Measurements from ENCODE around the gene BLOC1S6. TPM values are rescaled to one million over a fixed set of nuclear protein-coding genes. Genes with fewer than 3 reads are reported as not detected.

Gene BLOC1S6
- total RNA-seq, 1 donor from 2014 or later = 33.9 TPM

DNA sequence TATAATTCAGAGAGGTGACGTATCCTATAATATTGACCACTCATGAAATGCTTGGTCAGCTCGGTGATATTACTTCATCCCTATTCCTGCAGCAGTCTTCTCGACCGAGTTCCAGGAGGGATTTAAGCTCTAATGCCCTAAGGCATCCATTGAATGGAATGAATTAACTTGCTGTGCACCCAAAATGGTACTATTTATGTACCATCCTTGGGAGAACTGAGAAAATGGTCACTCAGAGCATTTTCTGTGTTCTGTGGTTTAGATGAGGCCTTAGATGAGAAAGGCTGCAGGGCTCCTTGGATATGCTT is 638 bp downstream of the BLOC1S6 start:
- intact Hi-C loops (cut with micrococcal nuclease) = loop anchor here (1.0 to 5.0 kb wide), 9 partner anchors 26 to 1051 kb away; partner anchors contain the start of genes EIF3J and SLC30A4

DNA sequence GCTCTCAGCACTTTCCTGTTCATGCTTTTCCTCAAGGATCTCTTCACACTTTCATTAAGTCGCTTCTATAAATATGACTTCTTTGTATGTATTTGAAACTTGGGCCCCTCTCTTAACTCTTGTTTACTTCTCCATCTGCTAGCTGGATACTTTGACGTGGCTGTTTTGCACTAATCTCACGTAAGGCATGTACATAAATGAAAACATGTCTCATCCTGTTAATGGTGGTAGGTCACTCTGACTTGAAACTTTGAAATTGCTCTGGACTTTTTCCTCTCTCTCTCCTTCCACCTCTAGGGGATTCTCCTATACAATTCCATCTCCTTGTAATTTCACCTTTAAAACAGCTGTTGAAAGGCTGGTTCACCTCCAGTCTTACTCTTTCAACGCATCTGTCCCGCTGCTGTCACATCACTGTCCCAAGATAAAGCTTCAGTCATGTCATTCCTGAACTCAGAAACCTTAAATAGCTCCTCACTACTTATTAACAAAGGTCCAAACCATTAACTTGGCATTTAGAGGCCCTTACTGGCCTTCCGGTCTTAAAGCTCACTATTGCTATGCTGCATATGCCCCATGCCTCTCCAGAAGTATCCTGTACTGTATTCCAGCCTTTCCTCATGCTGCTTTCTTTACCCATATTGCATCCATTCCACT is 1.2 kb downstream of the BLOC1S6 start:
- intact Hi-C loops (cut with micrococcal nuclease) = loop anchor here (5.0 kb wide), 1 partner anchor 1051 kb away; the partner anchor contains the start of gene EIF3J

DNA sequence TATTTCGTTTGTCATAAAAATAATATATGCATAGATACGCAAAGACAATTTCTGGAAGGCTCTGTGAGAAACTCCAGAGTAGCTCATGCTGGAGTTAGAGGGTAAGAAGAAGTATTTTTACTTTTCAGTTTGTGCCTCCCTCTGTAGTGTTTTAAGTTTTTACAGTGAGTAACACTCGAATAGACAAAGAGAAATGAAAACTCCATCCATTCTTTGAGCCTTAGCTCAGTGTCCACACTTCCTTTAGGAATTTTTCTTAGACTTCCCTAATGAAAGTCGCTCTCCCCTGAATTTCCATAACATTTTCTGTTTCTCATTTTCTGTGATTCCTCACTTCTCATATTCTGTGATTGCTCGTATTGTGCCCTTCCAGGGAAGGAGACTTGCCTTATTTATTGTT is 2.1 kb downstream of the BLOC1S6 start:
- intact Hi-C loops (cut with micrococcal nuclease) = loop anchor here (5.0 kb wide), 1 partner anchor 1052 kb away; the partner anchor contains the start of gene EIF3J

DNA sequence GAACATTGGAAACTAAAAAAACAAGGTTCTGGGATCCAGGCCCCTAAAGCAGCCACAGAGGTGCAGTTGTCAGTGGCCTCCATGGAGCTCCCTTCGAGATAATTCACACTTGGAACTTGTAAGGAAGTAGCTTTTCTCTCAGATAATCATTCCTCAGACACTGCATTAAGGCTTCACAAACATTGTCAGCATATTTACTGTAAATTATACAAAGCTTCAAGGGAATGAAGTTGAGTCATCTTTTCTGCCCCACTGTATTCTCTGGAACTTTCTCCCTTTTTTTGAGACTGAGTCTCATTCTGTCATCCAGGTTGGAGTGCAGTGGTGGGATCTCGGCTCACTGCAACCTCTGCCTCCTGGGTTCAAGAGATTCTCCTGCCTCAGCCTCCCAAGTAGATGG is 7.1 kb downstream of the BLOC1S6 start:
- intact Hi-C loops (cut with micrococcal nuclease) = no loop called here

DNA sequence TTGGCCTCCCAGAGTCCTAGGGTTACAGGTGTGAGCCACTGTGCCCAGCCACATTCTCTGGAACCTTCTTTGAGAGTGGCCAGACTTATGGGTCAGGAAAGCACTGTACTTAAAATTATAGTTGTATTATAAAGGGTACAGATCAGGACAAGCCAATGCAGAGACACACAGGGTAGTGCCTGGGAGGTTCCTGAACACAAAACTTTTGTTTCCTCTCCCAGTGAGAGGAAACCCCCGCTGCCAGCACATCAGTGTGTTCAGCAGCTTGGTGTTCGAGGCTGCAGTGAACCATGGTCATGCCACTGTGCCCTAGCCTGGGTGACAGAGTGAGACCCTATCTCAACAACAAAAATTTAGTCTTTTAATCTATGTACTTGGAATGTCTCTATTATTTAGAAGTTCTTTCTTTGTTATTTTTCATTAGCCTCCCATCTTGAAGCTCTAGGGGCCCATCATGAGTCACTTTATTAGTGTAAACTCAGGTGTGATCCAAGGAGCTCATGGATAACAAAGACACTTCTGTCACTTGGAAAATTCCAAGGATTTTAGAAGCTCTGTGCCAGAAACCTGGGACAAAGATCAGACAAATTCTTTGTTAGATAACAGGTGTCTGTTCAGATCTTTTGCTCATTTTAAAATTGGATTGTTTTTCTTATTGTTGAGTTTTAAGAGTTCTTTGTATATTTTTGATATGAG is 7.8 kb downstream of the BLOC1S6 start:
- intact Hi-C loops (cut with micrococcal nuclease) = no loop called here

DNA sequence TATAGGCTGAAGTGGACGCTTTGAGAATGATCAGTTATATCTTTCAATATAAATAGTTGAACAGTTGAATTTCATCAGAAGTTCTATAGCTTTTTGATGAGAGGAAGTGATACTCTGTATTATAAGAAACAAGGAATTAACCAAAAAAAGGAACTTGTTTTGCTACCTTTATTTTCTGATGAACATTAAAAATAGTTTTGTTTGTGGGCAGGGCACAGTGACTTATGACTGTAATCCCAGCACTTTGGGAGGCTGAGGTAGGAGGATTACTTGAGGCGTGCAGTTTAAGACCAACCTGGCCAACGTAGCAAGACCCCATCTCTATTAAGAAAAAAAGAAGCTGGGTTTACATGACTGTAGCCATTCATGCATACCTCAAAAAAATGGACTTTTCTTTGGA is 16.7 kb downstream of the BLOC1S6 start:
- intact Hi-C loops (cut with micrococcal nuclease) = no loop called here

DNA sequence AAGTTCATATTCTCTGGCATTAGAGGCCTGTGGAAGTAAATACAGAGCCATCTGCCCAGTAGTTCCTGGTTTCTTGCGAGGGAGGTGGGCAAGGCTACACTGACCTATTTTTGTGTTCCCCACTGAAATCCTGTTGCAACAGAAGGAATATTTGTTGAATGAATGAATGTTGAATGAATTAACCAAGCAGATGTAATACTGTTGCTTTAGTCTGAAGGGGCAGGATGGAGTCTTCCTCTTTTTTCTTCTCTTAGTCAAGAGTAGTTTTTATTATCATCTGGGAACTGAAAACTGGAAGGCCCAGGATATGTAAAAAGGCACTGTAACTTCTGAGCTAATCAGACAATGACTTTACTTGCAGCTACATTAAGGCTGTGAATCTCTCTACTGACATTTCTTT is 17.1 kb downstream of the BLOC1S6 start:
- intact Hi-C loops (cut with micrococcal nuclease) = no loop called here

DNA sequence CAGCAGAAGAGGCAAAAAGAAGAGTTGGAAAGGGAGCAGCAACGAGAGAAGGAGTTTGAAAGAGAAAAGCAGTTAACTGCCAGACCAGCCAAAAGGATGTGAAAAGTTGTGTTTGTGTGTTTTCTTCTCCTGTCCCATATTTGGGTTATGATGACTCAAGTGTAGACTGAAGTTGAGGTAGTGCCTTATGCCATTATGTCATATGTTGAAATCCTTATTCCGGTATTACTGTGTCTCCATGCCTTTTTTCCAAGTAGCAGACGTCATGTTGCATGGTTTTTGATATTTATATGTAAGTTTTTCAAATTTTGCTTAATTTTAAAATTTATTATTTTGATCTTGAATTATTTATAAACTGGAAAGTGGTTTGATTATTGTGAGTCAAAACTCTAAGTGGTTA is 19.2 kb downstream of the BLOC1S6 start:
- intact Hi-C loops (cut with micrococcal nuclease) = no loop called here

DNA sequence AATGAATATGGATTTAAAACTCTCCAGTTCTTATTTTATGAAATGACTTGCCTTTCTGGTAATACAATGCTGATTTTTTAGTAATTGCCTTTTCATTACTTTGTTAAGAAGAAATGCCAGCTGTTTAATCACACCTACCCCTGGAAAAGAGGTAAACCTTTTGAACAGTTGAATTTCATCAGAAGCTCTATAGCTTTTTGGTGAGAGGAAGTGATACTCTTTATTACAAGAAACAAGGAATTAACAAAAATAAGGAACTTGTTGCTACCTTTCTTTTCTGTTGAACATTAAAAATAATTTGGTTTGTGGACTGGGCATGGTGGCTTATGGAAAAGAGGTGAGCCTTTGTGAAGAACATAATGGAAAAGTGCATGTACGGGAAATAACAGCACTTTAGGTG is 19.7 kb downstream of the BLOC1S6 start:
- intact Hi-C loops (cut with micrococcal nuclease) = no loop called here

DNA sequence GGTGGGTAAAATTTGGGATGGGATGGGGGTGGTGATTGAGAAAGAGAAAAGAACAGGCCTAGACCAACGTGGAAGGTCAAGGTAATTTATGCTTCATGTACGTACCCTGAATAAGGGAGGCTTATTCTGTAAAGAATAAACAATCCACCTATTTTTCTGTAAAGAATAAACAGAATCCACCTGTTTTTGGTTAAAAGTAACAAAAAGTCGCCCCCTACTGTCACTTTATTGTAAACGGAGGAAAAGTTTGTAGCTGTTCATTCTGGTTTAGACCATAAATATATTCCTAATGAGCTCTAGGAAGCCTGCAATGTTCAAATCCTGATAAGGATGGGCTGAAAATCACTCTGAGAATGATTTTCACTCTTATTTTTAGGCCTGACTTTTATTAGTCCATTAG is 24.1 kb downstream of the BLOC1S6 start:
- intact Hi-C loops (cut with micrococcal nuclease) = no loop called here

DNA sequence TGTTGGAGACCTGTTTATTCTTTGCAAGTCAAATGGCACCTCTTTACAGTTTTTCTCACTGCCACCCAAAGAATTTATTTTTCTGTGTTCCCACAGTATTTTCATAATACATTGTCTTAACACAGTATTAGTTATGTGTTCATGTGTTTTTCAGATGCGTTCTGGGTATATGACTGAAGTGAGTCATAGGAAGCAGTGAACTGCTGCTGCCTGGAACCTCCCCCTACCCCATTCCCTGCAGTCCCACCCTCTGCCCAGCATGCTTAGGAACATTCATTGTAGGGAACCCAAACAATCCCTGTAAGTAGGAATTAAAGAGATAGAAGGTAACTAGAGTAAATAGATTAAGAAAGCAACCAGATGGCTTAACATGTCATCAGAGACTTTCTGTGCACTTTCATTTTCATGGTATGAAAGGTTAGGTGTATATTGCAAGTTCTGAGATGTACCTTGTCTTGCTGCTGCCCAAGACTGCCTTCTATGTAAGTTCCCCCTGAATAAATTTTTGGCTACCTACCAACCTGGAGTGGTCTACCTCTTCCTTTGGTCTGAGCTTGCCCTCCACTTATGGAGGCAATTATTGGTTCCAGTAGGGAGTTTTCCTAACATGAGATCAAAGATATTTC is 25.7 kb downstream of the BLOC1S6 start:
- intact Hi-C loops (cut with micrococcal nuclease) = no loop called here

DNA sequence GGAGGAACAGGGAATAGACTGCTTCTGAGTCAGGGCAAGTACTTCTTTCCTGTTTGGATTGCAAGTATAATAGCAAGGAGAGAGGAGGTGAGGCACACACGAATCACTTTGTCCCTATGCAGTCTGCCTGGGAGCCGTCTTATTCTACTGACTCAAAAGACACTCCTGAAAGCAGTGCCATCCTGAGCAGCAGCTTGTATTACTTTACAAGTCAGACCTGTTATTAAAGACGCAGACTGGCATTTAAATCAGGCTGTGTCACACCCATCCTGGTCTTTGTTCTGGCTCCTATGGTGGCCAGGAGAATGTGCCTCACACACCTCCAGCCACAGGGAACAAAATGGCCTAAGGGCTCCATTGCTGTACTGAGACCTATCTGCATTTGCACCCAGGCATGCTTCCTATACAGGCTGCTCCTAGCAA is 29.7 kb downstream of the BLOC1S6 start:
- intact Hi-C loops (cut with micrococcal nuclease) = no loop called here

DNA sequence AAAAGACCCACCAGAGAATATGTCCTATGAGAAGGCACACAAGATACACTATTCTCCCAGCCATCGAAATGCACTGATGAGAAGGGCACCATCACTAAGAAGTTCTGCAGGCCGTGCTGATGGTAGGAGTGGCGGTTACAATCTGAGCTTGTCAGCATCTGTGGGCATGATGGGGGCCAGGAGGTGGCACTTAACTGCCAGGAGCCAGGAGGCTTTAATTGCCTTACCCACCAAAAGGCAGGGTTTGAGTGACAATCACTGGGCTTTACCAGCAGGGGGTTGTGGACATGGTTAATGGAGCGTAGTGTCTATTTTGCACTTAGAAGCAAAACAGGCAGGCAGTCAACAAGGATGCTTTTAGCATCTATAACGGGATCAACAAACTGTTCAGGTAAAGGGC is 31.6 kb downstream of the BLOC1S6 start:
- intact Hi-C loops (cut with micrococcal nuclease) = no loop called here

DNA sequence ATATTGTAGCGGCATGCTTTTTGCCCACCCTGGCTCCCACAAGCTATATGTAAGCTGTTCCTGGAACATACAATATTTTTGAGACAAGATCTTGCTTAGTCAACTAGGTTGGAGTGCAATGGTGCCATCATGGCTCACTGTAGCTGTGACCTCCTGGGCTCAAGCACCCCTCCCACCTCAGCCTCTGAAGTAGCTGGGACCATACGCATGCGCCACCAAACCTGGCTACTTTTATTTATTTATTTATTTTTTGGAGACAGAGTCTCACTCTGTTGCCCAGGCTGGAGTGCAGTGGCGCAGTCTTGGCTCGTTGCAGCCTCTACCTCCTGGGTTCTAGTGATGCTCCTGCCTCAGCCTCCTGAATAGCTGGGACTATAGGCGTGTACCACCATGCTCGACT is 41.0 kb downstream of the BLOC1S6 start:
- intact Hi-C loops (cut with micrococcal nuclease) = no loop called here

DNA sequence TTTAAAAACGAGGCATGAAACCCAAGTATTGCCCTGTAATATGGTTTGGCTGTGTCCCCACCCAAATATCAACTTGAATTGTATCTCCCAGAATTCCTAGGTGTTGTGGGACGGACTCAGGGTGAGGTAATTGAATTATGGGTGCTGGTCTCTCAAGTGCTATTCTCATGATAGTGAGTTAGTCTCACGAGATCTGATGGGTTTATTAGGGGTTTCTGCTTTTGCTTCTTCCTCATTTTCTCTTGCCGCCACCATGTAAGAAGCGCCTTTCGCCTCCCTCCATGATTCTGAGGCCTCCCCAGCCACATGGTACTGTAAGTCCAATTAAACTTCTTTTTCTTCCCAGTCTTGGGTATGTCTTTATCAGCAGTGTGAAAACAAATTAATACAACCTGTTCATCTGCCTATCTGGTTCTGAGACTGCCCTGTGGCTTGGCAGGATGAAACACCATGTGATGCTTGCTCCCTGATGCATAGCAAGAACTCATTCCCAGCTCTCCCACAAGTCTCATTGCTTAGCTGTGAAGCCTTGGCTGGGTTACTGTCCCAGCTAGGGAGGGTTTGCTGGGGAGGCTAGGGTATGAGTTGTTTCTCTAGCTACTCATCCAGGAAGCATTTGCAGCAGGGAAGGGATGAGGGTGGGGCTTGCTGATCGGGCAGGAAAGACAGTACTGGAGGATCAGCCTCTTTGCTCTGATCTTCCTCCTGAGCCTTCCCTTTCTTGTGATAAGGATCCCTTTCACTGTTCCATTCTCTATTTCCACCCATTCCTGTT is 43.9 kb downstream of the BLOC1S6 start:
- intact Hi-C loops (cut with micrococcal nuclease) = no loop called here

DNA sequence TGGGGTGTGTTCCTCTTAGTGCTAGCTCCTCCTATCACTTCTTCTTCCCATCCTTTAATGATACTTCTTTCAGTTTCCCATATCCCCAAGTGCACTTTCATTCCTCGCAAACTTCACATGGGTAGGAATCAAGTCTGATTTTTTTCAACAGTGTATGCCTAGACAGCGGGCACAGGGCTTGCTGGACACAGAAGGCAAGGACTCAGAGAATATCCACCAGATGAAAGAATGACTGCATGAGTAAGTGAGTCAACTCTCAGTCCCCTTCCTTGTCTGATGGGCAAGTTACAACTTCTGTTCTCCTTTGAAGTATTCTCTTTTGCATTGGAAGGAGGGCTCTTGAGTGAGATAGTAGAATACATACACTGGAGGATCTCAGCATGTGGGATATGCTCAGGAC is 44.6 kb downstream of the BLOC1S6 start:
- intact Hi-C loops (cut with micrococcal nuclease) = no loop called here

DNA sequence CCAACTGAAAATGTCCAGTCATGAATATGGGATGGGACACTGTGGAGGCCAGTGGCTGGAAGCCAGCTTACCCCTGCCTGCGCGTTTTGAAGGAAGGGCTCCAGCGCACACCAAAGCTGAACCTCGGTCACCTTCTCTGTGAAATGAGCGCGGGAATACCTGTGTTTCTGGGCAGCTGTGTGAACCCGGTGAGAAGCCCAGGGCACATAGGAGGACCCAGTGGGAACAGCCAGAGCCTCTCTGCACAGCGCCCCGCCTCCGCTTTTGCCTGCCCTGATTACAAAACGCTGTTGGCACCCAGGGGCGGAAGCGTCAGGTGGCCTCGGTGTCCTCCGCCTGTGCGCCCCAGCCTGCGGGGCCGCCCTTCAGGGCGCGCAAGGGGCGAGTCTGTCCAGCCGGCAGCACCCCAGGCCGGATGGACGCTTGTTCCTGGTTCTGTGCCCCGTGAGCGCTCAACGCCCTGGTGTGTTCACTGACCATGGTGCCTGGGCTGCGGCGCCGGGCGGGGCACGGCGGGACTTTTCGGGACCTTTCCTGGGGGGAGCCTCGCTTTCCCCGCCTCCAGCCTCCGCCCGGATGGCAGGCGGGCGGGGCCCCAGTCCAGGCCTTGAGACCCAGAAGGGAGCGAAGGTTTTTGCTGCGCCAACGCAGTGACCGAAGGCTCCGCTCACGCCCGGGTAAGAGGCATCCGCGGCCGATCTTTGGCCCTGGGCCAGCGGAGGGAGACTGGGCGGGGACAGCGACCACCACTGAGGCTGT is 47.4 kb downstream of the BLOC1S6 start, which contains the start of gene SQOR:
Gene SQOR, plus strand, starts transcription at position 598 of the 759 bp plus-strand sequence. CDS start 23,895 bp downstream, outside the sequence.
- intact Hi-C loops (cut with micrococcal nuclease) = loop anchor here (1.0 to 2.0 kb wide), 3 partner anchors 20 to 434 kb away; no protein-coding TSS in a partner anchor

DNA sequence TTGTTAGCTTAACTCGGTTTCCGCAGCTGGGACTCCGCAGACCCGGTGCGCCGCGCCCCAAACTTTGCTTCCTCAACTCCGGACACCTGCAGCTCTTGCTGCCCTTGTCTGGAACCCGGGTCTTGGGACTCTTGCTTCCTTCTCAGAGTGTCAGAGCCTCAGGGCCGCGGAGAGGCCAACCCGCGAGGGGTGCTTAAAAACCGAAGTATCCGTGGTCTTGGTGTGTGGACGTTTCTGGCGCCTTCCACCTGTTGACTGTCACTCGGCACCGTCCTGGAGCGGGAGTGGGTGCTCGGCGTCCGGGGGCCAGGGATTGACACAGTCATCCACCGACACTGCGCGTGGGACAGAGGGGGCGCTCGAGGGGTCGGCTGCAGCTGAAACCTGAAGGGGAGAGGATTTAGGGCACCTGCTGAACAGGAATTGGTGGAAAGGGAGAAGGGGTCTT is 48.0 kb downstream of the BLOC1S6 start:
- intact Hi-C loops (cut with micrococcal nuclease) = loop anchor here (2.0 kb wide), 1 partner anchor 356 kb away; no protein-coding TSS in a partner anchor

DNA sequence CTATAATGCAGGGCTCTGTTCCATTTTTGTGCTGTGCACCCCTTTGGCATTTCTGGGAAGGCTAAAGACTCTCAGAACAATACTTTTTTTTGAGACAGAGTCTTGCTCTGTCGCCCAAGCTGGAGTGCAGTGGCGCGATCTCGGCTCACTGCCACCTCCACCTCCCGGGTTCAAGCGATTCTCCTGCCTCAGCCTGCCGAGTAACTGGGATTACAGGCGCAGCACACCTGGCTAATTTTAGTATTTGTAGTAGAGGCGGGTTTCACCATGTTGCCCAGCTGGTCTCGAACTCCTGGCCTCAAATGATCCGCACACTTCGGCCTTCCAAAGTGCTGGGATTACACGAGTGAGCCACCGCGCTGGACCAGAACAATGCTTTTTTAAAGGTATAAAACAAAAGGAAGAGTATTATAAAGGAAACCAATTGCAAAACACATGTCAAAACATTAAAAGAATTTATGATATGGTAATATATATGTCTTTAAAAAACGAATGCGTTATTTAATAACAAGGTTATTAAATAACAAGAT is 48.6 kb downstream of the BLOC1S6 start:
- intact Hi-C loops (cut with micrococcal nuclease) = loop anchor here (2.0 kb wide), 2 partner anchors 69 to 357 kb away; no protein-coding TSS in a partner anchor

DNA sequence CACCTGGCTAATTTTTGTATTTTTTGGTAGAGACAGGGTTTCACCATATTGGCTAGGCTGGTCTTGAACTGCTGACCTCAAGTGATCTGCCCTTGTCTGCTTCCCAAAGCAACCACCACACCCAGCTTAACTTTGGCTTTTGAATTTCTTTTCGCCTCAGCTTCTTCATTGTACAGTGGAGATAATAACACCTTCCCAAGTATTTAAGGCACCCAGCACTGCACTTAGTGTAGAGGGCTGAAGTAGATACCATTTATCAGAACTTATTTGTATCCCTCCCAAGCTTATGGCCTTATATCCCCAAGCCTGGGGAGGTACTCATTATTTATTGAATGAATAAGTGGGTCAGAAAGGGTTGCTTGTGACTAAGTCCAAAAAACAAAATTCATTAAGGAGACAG is 50.0 kb downstream of the BLOC1S6 start:
- intact Hi-C loops (cut with micrococcal nuclease) = loop anchor here (1.0 to 2.0 kb wide), 4 partner anchors 50 to 439 kb away; partner anchors contain the start of gene BLOC1S6

All from T-helper 1 cell treated with Interleukin-12 subunit alpha and Interleukin-12 subunit beta and Interleukin-4 antibody, amounts not matched to agents 30 ng/mL and 1 ng/mL, for 36 hours (primary cell).